GM18858 (cell line): ENCODE data around the gene RPSA.
"Not testable (repeated sequence)": the region's sequence is repeated elsewhere in the genome, so short reads cannot be mapped to it uniquely, and the experiment has no call there.

ENCODE experiments used
- ATAC-seq: cut with Tn5 transposase; IDR thresholded peaks from one replicate; pipeline ENCODE4 v1.9.1; 2021; ENCODE audit not compliant: unreplicated experiment

Gene RPSA

DNA sequence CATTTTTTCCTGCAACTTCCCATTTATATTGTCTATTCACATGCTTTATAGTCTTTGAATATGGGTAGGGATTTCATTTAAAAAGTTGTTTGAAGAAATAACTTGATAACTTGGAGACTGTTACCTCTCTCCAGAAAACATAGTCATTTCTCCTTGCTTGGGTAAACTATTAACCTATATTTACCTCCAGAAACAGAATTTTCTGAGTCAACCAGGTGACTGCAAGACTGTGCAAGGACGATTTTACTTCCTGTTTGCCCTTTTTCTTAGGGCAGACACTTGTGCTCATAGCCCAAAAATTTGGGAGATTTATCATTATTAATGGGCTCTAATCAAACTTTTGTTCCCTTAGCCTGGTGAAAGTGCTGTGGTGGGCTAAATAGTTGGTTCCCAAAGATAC is 46.6 kb downstream of the RPSA start:
- ATAC-seq, result no peak

- ATAC-seq, result not testable (repeated sequence)
Observed at GRCh38 chr3:39453872-39454271, 47.4 kb downstream of the RPSA start.

- ATAC-seq, result no peak
Observed at GRCh38 chr3:39454591-39455217, 48.2 kb downstream of the RPSA start.

GRCh38 chr3:39456159-39456558 is 49.6 kb downstream of the RPSA start:
- ATAC-seq, result no peak

GRCh38 chr3:39457361-39457760 is 50.8 kb downstream of the RPSA start:
- ATAC-seq, result no peak

DNA sequence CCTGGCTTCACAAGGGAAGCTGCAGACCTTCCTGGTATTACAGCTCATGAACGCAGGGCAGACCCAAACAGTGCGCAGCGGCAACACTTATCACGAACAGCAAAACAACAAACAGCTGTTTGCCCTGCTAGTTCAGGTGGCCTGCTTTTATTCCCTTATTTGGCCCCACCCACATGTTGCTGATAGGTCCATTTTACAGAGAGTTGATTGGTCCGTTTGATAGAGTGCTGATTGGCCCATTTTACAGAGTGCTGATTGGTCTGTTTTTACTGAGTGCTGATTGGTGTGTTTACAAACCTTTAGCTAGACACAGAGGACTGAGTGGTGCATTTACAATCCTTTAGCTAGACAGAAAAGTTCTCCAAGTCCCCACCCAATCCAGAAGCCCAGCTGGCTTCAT is 52.1 kb downstream of the RPSA start:
- ATAC-seq, result not testable (repeated sequence)

DNA sequence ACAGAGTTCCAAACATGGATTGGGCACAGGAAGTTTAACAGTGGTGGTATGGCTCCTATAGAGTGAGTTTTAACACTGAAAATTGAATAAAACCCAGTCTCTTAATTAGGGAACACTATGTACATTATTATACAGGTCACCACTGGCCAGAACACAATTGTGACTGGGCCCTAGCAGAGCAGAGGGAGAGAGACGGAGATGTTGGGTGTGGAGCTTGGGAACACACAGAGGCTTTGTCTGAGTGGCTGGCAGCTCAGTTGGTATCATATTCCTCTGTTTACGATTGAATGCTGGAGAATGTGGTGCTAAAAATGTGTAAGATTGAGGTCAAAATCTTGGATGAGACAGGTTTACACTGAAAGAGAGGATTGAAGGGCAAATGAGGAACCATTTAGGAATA is 54.2 kb downstream of the RPSA start:
- no peak for ATAC-seq
